ENCODE measurements around the gene CCDC127.

GRCh38 chr5:204966-205670 lies 12.8 kb downstream of the CCDC127 start:
- TF ChIP-seq ZFP3 (CRISPR knock-in tag; IDR thresholded peaks at IDR 0.05) = no peak
- TF ChIP-seq ZNF565 (CRISPR knock-in tag; conservative IDR thresholded peaks at IDR 0.05; ENCODE audit: low read depth) = no peak
- no peak for TF ChIP-seq CREB5 (CRISPR knock-in tag; IDR thresholded peaks at IDR 0.05; ENCODE audit: low read depth)
- TF ChIP-seq BACH2 (CRISPR knock-in tag; IDR thresholded peaks at IDR 0.05; ENCODE audit: borderline replicate concordance) = no peak
- TF ChIP-seq TSHZ2 (CRISPR knock-in tag; IDR thresholded peaks at IDR 0.05) = no peak
- TF ChIP-seq CSDC2 (CRISPR knock-in tag; IDR thresholded peaks at IDR 0.05) = no peak
- no peak for TF ChIP-seq ISL1 (CRISPR knock-in tag; IDR thresholded peaks at IDR 0.05)
- no peak for TF ChIP-seq ARNTL (CRISPR knock-in tag; IDR thresholded peaks at IDR 0.05; ENCODE audit: borderline replicate concordance, low read depth)
- no peak for TF ChIP-seq PATZ1 (CRISPR knock-in tag; IDR thresholded peaks at IDR 0.05; ENCODE audit: borderline replicate concordance)
